Lower leg skin (tissue), 3 donors: ENCODE data around the gene PGP.

Experiments
- CTCF ChIP-seq, 3 donors: fragments of 450-650 bp; IDR thresholded peaks; one replicate each; pipeline ENCODE4 v1.5.1; 2016; ENCODE audit warnings: antibody characterized with exemption in 3 of 3, mild to moderate bottlenecking in 3 of 3, moderate library complexity in 2 of 3
- POLR2A ChIP-seq, 2 donors: fragments of 450-650 bp; IDR thresholded peaks; one replicate each; pipeline ENCODE4 v1.6.1; 2016 to 2017; ENCODE audit warnings: antibody characterized with exemption in 2 of 2, mild to moderate bottlenecking in 1 of 2, moderate library complexity in 1 of 2

GRCh38 chr16:2180962-2181923 lies 33.4 kb downstream of the PGP start:
- TF ChIP-seq CTCF (IDR thresholded peaks at IDR 0.05) (no peak), POLR2A (IDR thresholded peaks at IDR 0.05) (no peak)
